WTC11 (cell line): Measurements from ENCODE around the gene COL16A1. TPM values are rescaled to one million over a fixed set of nuclear protein-coding genes. Genes with fewer than 3 reads are reported as not detected.
A peak's percentile ranks its signal among the peaks of the same experiment; 100 is the strongest.

Source experiments
- ATAC-seq: fragments of 200-7000 bp; cut with Tn5 transposase; 2 replicates; pipeline ENCODE4 v1.10.0; 2021; ENCODE audit warnings: mild to moderate bottlenecking, moderate library complexity
- CTCF ChIA-PET: fragments of 300-600 bp; sonication (Branson Sonifier 250); formaldehyde crosslinking; loops from one replicate; lab custom pipeline; 2021; ENCODE audit warnings: antibody characterized with exemption; lab: Charles Lee
- POLR2A ChIA-PET: fragments of 350-600 bp; sonication (Branson Sonifier 250); formaldehyde crosslinking; loops from one replicate; lab custom pipeline; 2021; ENCODE audit warnings: antibody characterized with exemption; lab: Charles Lee
- DNase-seq: peaks from one replicate; pipeline ENCODE4 v3.0.0; 2021; ENCODE audit warnings: low spot score
- H3K27ac Mint-ChIP-seq: 2 replicates; pipeline ENCODE4 v1.8.0; 2021; ENCODE audit warnings: mixed read lengths
- H3K27me3 Mint-ChIP-seq: 2 replicates; pipeline ENCODE4 v1.8.0; 2021; ENCODE audit warnings: low read depth, mild to moderate bottlenecking, moderate library complexity, mixed read lengths
- H3K36me3 Mint-ChIP-seq: 2 replicates; pipeline ENCODE4 v1.8.0; 2021; ENCODE audit warnings: mixed read lengths
- H3K4me1 Mint-ChIP-seq: 2 replicates; pipeline ENCODE4 v1.8.0; 2022; ENCODE audit warnings: mixed read lengths
- H3K4me3 Mint-ChIP-seq: 2 replicates; pipeline ENCODE4 v1.8.0; 2021; ENCODE audit warnings: mild to moderate bottlenecking, moderate library complexity, mixed read lengths
- H3K9me3 Mint-ChIP-seq: 2 replicates; pipeline ENCODE4 v1.8.0; 2021; ENCODE audit warnings: mixed read lengths
- AR ChIP-seq: fragments of 250-450 bp; sonication (Bioruptor Pico); IDR thresholded peaks from 2 replicates; pipeline ENCODE4 v1.9.0; 2021; ENCODE audit warnings: mild to moderate bottlenecking
- KAT7 ChIP-seq: sonication (generic); formaldehyde crosslinking; IDR thresholded peaks from 2 replicates; pipeline ENCODE4 v1.8.1; 2023; ENCODE audit warnings: missing genetic modification reagents, mild to moderate bottlenecking, borderline replicate concordance
- NFE2L1 ChIP-seq: sonication (generic); formaldehyde crosslinking; IDR thresholded peaks from 2 replicates; pipeline ENCODE4 v1.8.1; 2023; ENCODE audit warnings: missing genetic modification reagents
- NFYB ChIP-seq: sonication (generic); formaldehyde crosslinking; conservative IDR thresholded peaks from 2 replicates; pipeline ENCODE4 v1.8.0; 2022; ENCODE audit warnings: low read depth, missing genetic modification reagents
- NR2C2 ChIP-seq: sonication (generic); formaldehyde crosslinking; IDR thresholded peaks from 2 replicates; pipeline ENCODE4 v1.8.0; 2022; ENCODE audit warnings: mild to moderate bottlenecking, missing genetic modification reagents
- RORB ChIP-seq: fragments of 250-450 bp; sonication (Bioruptor Pico); IDR thresholded peaks from 2 replicates; pipeline ENCODE4 v1.9.0; 2021; ENCODE audit warnings: mild to moderate bottlenecking
- SP1 ChIP-seq: sonication (generic); formaldehyde crosslinking; conservative IDR thresholded peaks from 2 replicates; pipeline ENCODE4 v1.8.1; 2022; ENCODE audit warnings: missing genetic modification reagents
- ZBTB21 ChIP-seq: sonication (generic); formaldehyde crosslinking; IDR thresholded peaks from 2 replicates; pipeline ENCODE4 v1.8.1; 2023; ENCODE audit warnings: mild to moderate bottlenecking, missing genetic modification reagents, borderline replicate concordance
- ZBTB43 ChIP-seq: sonication (generic); formaldehyde crosslinking; IDR thresholded peaks from 2 replicates; pipeline ENCODE4 v1.8.1; 2023; ENCODE audit warnings: mild to moderate bottlenecking, missing genetic modification reagents
- ZNF317 ChIP-seq: sonication (generic); formaldehyde crosslinking; IDR thresholded peaks from 2 replicates; pipeline ENCODE4 v1.8.1; 2023; ENCODE audit warnings: low read depth, mild to moderate bottlenecking, moderate library complexity, missing genetic modification reagents, borderline replicate concordance
- ZNF416 ChIP-seq: fragments of 250-450 bp; sonication (Bioruptor Pico); IDR thresholded peaks from 2 replicates; pipeline ENCODE4 v1.9.0; 2021; ENCODE audit warnings: mild to moderate bottlenecking, inconsistent platforms
- ZNF423 ChIP-seq: fragments of 250-450 bp; sonication (Bioruptor Pico); IDR thresholded peaks from 2 replicates; pipeline ENCODE4 v2.1.2; 2022; ENCODE audit warnings: mild to moderate bottlenecking, moderate library complexity
- ZNF425 ChIP-seq: fragments of 250-450 bp; sonication (Bioruptor Pico); conservative IDR thresholded peaks from 2 replicates; pipeline ENCODE4 v1.9.0; 2021; ENCODE audit warnings: mild to moderate bottlenecking
- ZNF532 ChIP-seq: fragments of 250-450 bp; sonication (Bioruptor Pico); IDR thresholded peaks from 2 replicates; pipeline ENCODE4 v1.9.0; 2021; ENCODE audit warnings: mild to moderate bottlenecking, borderline replicate concordance
- total RNA-seq: library from RNA; stranded (reverse); gene quantifications from 3 replicates; pipeline ENCODE4 v1.2.3, GENCODE V29; 2021
- TF ChIP-seq, protein P1 (sequence below): sonication (generic); formaldehyde crosslinking; IDR thresholded peaks from 2 replicates; pipeline ENCODE4 v1.8.0; 2022; ENCODE audit warnings: mild to moderate bottlenecking, missing genetic modification reagents
- TF ChIP-seq, protein P2 (sequence below): sonication (generic); formaldehyde crosslinking; IDR thresholded peaks from 2 replicates; pipeline ENCODE4 v1.8.1; 2023; ENCODE audit warnings: mild to moderate bottlenecking, moderate library complexity, missing genetic modification reagents

The COL16A1 gene
- total RNA-seq, 1 experiment from 2014 or later, result 8.8 TPM

DNA sequence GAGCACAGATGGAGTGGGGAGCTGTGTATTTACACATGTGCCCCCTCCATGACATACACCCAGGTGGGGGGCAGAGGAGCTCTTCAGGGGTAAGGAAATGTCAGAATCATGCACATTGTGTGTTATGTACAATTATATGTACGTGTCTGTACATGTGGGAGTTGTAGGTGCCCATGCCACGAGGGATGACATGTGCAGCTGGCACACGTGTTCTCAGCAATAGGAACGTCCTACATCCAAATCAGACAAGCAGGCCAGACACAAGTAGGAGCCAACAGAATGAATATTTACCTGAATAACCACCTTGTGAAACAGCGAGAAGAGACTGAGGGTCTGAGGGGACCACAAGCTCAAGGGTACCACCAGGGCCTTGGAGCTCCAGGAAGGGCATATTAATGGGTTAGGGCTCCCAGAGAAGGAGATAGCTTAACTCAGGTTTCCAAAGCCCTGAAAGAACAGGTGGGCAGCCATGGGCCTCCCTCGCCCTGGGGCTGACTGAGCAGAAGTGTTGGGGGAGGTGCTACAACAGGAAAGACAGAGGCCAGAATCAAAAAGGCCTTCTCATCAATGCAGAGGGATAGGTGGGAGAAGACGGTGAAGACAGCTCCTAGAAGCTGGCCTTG, 3.2 kb downstream of the COL16A1 start:
- Mint-ChIP-seq H3K9me3 (no peaks in the 10 kb centered on the region), H3K4me1 (peaks cover 24% of the 10 kb centered on the region), H3K27me3 (peaks cover 6% of the 10 kb centered on the region), H3K27ac (peak overlapping the region; percentile 6; the same call in 1 of the 2 replicates), H3K4me3 (no peak overlapping the region), H3K36me3 (no peaks in the 10 kb centered on the region)
- TF ChIP-seq, protein P1, sequence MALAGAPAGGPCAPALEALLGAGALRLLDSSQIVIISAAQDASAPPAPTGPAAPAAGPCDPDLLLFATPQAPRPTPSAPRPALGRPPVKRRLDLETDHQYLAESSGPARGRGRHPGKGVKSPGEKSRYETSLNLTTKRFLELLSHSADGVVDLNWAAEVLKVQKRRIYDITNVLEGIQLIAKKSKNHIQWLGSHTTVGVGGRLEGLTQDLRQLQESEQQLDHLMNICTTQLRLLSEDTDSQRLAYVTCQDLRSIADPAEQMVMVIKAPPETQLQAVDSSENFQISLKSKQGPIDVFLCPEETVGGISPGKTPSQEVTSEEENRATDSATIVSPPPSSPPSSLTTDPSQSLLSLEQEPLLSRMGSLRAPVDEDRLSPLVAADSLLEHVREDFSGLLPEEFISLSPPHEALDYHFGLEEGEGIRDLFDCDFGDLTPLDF (CRISPR knock-in tag), result no peak
- TF ChIP-seq, protein P2, sequence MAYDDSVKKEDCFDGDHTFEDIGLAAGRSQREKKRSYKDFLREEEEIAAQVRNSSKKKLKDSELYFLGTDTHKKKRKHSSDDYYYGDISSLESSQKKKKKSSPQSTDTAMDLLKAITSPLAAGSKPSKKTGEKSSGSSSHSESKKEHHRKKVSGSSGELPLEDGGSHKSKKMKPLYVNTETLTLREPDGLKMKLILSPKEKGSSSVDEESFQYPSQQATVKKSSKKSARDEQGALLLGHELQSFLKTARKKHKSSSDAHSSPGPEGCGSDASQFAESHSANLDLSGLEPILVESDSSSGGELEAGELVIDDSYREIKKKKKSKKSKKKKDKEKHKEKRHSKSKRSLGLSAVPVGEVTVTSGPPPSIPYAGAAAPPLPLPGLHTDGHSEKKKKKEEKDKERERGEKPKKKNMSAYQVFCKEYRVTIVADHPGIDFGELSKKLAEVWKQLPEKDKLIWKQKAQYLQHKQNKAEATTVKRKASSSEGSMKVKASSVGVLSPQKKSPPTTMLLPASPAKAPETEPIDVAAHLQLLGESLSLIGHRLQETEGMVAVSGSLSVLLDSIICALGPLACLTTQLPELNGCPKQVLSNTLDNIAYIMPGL (CRISPR knock-in tag), result no peak
- TF ChIP-seq ZBTB43 (no peak), KAT7 (CRISPR knock-in tag) (no peak), AR (CRISPR knock-in tag) (no peak)
- no peak for DNase-seq
- ATAC-seq, result no peak
- CTCF ChIA-PET, result interaction anchor here (1.1 to 6.3 kb wide), 2 partner anchors 14 to 88 kb away, joined by 3 to 196 read pairs; no protein-coding TSS in a partner anchor
- POLR2A ChIA-PET, result interaction anchor here (0.8 to 1.3 kb wide), 2 partner anchors 15 kb away, joined by 3 to 4 read pairs; no protein-coding TSS in a partner anchor

DNA sequence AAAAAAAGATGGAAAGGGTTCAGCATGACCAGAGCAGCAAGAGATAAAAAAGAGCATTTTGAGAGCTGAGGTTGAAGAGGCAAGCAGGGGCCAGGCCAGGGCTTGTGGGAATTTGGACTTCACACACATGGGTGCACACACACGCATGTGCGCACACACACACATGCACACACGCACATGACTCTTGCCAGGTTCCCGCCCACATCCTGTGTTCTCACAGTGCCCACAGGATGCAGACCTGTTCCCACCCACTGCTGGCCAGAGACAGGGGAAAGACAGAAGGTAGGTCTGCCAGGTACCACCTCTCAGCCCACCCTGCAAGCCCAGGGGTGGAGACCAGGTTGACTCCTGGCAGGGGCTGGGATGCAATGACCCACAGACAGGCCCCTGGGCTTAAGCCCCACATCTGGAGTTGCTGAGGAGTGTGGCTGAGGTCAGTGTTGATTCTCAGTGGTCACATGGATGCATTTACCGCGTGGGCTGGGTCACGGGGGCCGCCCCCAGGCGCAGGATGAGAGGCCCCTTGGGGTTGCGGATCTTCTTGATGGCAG, 4.4 kb downstream of the COL16A1 start:
- Mint-ChIP-seq H3K27ac (no peak overlapping the region), H3K4me3 (no peak overlapping the region), H3K36me3 (no peaks in the 10 kb centered on the region), H3K27me3 (peaks cover 3% of the 10 kb centered on the region), H3K4me1 (peaks cover 14% of the 10 kb centered on the region), H3K9me3 (no peaks in the 10 kb centered on the region)
- DNase-seq, result no peak
- POLR2A ChIA-PET, result interaction anchor here (0.8 kb wide), 1 partner anchor 16 kb away, joined by 4 read pairs; no protein-coding TSS in a partner anchor
- TF ChIP-seq ZNF425 (CRISPR knock-in tag), result no peak
- TF ChIP-seq RORB (CRISPR knock-in tag), result no peak
- no peak for TF ChIP-seq NFE2L1 (CRISPR knock-in tag)
- TF ChIP-seq NR2C2, result no peak
- ATAC-seq, result no peak
- CTCF ChIA-PET, result interaction anchor here (2.9 kb wide), 2 partner anchors 16 to 90 kb away, joined by 10 to 26 read pairs; no protein-coding TSS in a partner anchor

DNA sequence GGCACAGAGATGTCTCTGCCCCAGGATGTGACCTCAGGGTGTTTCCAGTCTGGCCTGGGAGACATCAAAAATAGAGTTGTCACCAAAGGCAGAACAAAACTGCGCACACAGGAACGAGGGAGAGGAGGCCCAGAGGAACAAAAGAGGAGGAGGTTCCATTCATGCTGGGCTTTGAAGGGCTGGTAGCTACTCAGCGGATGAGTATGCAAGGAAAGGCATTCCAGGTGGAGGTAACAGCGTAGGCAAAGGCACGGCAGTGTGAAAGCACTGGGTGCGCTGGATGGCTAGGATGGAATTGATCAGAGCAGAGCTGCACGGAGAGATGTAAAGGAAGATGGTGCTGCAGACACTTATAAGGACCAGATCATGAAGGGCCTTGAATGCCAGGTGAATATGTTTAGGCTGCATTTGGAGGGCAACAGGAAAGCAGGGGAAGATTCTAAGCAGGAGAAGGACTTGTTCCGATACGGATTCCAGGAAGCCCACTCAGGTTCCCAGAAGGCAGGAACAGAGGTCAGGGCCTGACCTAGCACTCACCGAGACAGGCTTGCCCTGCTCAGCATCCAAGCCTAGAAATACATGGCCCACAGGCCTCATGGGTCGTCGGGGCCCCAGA, 6.3 kb downstream of the COL16A1 start:
- Mint-ChIP-seq H3K9me3 (no peaks in the 10 kb centered on the region), H3K4me1 (peaks cover 13% of the 10 kb centered on the region), H3K27ac (peak overlapping the region; percentile 38), H3K27me3 (no peaks in the 10 kb centered on the region; the same call in 1 of the 2 replicates), H3K4me3 (no peak overlapping the region), H3K36me3 (no peaks in the 10 kb centered on the region)
- POLR2A ChIA-PET, result no interaction called here
- DNase-seq (no peak), ATAC-seq (no peak)
- CTCF ChIA-PET, result interaction anchor here (1.1 to 2.9 kb wide), 6 partner anchors 17 to 92 kb away, joined by 3 to 26 read pairs (median 4); no protein-coding TSS in a partner anchor
- TF ChIP-seq ZNF532 (CRISPR knock-in tag) (no peak), SP1 (CRISPR knock-in tag) (no peak), ZNF423 (CRISPR knock-in tag) (no peak), ZNF317 (no peak), ZNF416 (CRISPR knock-in tag) (no peak), NFYB (CRISPR knock-in tag) (no peak), ZBTB21 (CRISPR knock-in tag) (no peak)
